ENCODE data around the gene KIF16B.

Gene KIF16B

DNA sequence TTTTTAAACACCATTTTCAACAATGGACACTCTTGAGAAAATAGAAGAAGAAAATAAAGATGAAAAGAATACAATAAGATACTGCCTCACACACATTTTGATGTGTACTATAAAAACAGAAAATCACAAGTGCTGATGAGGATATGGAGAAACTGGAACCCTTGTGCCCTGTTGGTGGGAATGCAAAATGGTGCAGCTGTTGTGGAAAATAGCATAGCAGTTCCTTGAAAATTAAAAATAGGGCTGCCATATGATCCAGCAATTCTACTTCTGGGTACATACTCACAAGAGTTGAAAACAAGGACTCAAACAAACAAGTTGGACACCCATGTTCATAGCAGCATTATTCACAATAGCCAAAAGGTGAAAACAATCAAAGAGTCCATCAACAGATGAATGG is 173.0 kb downstream of the KIF16B start:
- no peak for DNase-seq (ENCODE audit: low read depth)

DNA sequence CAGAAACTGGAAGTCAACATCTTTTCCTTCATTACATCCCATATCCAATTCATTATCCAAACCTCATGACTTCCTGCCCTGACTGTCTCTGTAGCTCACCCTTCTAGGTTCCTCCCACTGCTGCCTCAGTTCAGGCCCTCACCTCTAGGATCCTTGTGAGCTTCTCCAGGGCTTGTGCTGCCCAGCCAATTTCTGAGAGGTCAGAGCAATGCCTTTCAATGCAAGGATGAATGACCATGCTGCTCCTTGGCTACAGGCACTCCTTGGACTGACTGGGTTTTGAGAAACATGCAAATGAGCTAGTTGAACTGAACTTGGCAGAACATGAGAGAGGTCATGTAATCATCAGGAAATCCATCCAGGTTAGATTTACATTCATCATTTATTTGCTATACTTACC is 173.4 kb downstream of the KIF16B start:
- no peak for DNase-seq (ENCODE audit: low read depth)

DNA sequence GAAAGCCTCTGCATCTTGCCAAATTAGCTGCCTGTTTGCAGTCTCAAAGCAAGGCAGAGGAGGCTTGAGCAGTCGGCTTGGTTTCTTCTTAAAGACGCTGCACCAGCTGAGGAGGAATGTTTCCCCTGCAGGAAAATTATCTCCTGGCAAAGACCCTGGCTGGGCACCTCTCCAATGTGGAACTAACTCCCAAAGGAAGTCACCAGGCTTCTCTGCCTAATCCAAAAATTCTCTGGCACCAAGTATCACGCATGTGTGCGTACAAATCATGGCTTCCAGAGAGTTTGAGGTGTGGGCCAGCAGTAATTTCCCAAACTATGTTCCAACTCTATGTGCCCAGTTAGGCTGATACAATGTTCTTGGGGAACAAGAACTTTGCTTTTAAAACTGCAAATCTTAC is 176.2 kb downstream of the KIF16B start:
- no peak for DNase-seq (ENCODE audit: low read depth)

DNA sequence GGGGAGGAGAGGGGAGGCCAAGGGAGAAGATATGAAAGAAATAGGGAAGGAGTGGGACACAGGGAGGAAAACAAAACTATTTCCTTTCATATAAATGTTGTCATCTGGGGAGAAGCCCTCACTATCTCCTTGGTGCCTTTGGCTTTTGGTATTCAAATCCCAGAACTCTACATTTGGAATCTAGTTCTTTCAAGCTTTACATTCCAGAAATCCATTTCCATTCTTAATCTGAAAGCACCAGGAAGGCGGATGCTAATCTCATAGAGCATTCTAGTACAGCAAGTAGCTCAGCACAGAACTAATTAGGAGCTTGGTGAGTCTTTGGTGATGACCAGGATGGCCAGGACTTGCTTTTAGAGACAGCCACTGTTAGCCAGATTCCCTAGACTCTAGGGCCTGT is 177.9 kb downstream of the KIF16B start:
- no peak for DNase-seq (ENCODE audit: low read depth)

DNA sequence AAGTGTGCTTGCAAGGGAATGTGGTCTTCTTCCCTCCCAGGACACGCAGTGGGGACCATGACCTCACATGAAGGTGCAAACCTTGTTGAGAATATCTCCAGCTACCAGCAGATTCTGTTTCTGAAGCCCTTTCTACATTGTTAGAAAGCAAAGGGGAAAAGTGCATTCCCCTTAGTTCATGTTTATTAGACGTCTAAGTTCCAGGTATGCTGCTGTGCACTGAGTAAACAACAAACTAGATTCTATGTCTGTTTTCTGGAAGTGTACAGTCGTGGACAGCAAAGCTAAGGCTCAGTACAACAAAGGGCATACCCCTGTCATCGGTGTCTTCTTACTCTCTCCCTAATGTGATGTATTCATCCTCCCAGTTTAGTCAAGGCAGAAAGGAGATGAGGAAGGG is 178.5 kb downstream of the KIF16B start:
- DNase-seq (ENCODE audit: low read depth) = no peak

DNA sequence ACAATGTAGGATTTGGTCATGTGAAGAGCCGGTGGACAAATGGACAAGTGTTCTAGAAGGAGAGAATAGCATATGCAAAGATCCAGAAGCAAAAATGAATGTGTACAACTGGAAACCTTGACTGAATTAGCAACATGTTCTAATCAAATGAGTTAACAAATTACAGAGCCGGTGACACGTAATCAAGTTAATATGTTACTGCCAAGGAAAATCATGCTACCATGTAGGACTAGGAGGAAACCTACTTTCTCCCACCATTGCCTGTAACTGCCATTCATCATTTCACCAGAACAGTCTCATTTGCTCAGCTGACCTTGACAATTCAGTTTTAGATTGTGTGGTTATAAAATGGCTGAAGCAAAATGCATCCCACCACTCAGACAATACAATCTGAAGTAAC is 179.4 kb downstream of the KIF16B start:
- no peak for DNase-seq (ENCODE audit: low read depth)

DNA sequence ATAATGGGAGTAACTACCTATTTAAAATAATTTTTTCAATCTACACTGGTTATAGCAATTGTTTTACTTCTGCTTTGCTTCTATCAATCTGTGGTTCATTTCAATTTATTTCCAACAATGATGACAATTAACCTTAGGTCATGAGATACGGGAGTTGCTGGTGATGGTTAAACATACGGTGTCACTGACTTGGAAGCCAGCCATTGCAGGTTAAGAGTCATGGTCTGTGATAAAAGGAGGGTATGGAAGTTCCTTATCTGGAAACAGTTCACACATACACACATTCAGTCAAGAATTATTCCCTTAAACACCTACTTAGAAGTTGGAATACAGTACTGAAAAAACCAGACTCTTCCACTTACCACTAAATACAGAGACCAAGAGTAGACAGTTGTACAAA is 180.0 kb downstream of the KIF16B start:
- DNase-seq (ENCODE audit: low read depth) = no peak

DNA sequence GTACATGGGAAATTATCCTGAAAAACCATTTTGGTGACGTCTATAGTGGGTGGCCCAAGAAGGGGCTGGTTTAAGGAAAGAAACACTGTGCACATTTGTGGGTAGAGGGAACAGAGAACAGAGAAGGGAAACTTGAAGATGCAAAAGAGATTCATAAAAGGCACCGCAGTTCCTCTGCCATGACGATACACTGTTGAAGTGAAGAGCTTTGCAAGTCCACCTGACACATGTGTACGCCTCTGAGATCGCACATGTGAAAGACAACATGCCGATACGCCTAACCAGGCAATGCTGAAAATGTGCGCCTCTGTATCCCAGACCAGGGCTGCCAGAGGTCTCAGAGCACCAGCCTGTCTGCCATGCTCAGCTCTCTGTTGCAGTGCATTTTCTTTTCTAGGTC is 180.9 kb downstream of the KIF16B start:
- DNase-seq (ENCODE audit: low read depth) = no peak

DNA sequence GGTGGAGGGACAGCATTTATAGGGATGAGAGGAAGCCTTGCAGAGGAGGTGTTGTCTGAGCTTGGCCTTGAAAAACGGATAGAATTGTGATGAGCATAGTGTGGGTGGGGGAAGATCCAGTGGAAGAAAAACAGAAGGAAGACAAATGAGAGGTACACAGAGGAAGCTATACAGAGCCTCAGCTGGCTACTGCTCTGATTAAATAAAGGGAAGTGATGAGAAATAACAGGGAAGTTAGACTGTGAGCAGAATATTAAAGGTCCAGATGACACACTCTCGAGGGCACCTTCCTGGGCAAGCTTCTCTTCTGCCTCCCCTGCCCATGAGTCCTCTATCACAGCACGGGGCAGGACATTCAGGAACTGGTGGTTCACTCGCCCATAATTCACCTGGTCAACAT is 182.3 kb downstream of the KIF16B start:
- no peak for DNase-seq (ENCODE audit: low read depth)

DNA sequence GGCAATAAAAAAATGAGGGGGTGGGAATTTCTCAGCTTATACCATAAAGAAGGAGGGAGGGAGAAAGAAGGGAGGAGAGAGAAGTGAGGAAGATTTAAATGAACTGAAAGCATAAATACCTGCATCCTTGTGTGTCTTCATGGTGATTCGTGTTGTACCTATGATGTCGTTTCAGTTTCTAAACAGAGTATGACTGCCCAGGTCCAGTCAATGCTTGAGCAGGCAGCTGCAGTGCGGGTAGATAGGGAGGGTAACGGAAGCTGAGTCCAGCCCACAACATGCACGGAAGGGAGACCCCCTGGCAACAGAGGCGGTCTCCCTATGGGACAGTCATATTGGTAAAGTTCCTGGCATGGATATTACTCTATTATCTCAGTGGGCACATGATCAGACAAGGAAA is 184.5 kb downstream of the KIF16B start:
- no peak for DNase-seq (ENCODE audit: low read depth)

DNA sequence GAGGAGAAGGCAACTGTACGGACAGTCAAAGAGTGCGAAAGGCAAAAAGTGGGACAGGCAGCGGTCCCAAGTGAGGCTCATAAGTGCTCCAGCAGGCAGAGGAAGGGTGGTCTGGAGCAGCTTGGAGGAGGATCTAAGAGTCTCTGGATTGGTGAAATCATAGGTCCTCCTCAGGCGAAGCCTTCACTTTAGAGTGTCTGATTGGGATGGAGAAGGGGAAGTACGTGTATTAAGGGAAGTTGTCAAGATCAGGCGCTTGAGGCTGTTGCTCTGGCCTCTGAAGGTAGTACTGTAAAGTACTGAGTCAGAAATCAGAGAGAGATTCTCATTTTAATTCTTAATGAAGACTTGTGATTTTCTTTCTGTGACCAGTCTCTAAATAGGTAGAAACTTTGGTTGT is 185.6 kb downstream of the KIF16B start:
- no peak for DNase-seq (ENCODE audit: low read depth)

DNA sequence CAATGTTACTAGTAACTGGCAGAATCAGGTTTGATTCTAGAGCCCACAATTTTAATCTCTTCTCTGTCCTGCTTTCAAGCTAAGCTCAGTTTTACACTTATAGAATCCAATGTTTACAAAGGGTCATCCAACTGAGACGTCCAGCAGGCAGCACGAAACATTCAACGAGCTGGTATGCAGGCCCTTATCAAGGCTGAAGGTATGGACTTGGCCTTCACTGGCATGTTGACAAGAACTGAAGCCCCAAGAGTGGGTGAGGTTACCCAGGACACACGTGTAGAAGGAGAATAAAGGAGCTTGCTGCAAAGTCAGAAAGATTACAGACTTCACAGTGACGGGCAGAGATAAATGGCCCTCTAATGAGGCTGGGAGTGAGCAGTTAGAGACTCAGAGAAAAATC is 187.4 kb downstream of the KIF16B start:
- no peak for DNase-seq (ENCODE audit: low read depth)

DNA sequence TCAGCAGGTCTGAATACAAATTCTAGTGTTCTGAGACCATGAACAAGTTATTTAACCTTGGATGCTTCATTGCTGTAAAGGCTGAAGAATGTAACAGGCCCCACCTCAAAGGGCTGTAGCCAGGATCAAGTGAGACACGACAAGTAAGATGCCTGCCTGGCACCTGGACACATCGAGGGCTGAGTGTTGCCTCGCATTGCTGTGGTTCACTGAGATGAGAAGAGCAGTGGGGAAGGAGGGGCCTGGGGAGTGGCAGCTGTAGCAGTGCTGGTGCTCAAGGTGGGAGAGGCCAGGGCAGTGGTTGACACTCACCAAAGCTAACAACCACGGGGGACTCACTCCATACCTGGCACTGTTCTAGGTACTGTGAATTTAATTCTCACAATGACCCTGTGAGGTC is 187.8 kb downstream of the KIF16B start:
- no peak for DNase-seq (ENCODE audit: low read depth)

DNA sequence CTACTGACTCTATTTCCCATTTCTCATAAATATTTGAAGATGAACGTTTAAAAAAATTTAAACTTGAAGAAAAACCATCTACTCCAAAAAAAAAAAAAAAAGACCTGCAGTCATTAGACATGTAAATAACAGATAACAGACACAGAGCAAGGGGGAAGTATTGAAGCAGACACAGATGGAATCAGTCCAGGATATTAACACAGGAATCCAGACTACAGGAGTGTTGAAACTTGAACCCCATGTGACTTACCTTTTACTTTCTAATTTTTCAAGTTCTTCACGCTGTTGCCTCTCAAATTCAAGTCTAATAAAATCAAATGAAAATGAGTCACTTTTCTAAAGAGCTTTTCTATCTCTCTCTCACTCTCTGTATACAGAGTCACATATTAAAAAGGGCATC is 191.8 kb downstream of the KIF16B start:
- no peak for DNase-seq (ENCODE audit: low read depth)

DNA sequence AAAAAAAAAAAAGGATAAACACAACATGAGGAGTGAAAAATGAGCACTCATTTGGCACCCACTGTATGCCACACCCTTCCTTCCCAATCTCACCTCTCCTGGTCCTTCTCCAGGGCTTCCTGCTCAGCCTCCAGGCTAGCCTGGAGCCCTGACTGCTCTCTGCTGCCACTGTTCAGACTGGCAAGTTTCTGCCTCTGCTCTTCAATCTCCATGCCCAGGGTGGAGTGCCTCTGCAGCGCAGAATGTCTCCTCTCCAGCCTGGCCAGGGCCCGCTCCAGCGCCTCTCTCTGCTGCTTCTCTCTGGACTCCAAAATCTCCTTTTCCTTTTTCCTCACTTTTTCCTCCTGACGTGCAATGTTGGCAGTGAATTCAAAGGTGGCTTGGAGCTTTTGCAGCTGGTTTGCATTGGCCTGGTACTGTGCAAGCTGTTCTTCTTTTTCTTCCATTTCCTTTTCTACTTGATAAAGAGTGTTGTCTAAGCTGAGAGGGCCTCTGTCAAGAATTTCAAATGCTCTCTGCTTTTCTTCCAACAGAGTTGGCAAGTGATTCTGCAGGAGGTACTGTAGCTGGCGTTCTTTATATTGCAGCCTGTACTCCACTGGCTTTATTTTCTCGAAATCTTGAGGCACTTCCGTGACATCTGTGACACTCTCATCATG is 194.4 kb downstream of the KIF16B start:
- DNase-seq (ENCODE audit: low read depth) = no peak

DNA sequence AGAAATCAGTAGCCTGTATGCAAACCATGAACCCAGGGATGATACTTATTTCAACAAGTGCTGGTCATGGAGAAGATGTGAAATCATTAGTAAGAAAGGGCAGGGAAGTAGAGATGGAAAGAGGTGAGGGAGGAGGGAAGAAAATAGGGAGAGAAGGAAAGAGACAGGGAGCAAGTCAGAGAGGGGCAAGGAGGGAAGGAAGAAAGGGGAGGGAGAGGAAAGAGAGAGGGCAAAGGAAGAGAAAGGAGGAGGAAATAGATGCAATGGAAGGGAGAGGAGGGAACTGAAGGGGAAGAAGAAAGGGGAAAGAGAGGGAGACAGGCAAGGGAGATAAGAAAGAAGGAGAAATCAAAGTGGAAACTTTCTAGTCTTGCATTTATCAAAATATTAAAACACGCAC is 195.1 kb downstream of the KIF16B start:
- no peak for DNase-seq (ENCODE audit: low read depth)

DNA sequence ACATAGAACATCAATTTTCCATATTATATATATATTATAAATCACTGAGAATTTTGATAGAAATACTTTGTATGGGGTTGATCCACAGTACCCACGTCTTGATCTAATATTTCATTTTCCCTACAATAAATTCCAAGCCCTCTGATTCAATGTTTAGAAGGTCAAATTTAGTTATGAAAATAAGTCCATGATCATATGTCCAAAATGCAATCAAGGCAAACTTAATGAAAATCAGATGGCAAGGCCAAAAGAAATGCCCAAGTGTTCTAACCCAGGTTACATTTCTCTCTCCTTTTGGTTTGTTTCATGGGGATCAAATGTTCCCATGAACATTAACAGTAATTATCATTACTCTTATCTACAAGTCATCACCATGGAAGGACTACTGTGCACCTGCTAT is 203.8 kb downstream of the KIF16B start:
- no peak for DNase-seq (ENCODE audit: low read depth)

DNA sequence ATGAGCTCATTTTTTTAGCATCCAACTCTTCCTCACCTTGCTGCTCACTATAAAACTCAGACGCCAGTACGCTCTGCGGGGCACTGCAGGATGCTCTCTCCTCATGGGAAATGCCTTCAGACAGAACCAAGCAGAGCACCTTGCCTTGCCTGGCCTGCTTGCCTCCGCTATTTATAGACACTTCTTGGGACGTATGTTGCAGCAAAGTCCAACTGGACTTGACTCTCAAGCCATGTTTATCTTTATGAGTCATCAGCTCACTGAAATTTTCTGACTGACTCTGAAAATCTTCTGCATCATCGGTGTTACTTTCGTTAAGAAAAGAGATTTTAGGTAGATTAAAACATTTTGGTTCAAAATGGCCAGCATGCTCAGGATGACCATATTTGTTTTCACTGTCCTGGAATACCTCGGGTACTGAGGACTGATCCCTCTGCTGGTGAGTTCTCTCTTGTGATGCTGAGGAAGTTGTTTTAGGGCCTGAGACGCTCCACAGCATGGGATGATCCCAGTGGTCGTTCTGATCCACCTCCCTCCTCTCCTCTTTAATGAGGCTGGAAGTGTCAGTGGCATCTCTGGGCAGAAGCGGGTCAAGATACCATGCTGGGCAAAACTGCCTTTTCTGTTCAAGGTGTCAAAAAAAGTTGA is 204.5 kb downstream of the KIF16B start:
- DNase-seq (ENCODE audit: low read depth) = no peak

DNA sequence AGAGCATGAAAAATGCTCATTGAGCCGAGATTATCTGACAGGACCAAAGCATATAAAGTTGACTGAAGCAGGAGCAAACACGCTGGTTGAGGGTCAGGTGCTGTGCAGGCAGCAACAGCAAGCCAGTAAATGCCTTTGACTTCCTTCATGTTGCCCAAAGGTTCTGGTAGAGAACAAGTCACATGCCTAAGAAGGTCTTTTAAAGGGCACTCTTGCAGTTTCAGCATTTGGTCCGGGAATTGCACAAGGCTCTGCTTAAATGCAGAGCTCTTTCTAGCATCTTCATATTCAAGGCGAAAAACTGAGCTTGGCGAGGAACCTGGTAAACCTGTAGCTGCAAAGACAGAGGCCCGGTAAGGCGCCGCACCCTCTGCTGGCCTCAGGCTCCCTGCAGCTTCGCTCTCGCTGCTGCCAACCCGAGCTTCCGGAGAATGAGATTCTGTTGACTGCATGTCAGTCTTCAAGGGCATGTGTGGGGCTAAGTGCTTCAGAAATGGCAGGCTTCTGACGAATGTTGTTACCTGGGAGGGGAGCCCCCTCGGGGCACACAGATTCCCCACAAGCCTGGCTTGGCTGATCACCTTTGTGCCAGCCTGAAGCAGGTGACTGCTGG is 205.2 kb downstream of the KIF16B start:
- DNase-seq (ENCODE audit: low read depth) = no peak

DNA sequence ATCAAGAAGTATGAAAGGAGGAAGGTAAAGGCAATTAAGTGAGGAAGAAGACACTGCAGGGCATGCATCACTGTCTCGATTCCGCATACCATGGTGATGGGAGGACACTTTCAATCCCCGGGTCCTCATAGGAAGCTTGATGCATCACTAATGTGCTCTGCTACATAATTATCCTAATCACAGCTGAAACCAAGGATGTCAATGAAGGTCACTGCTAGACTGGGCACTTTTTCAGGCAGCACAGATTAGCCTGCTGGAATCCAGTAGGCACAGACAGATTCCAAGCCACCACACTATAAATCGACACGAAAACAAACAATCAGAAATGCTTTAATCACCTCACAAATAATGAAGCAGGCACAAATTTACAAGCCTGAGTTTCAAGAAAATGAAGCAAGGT is 206.7 kb downstream of the KIF16B start:
- no peak for DNase-seq (ENCODE audit: low read depth)

DNA sequence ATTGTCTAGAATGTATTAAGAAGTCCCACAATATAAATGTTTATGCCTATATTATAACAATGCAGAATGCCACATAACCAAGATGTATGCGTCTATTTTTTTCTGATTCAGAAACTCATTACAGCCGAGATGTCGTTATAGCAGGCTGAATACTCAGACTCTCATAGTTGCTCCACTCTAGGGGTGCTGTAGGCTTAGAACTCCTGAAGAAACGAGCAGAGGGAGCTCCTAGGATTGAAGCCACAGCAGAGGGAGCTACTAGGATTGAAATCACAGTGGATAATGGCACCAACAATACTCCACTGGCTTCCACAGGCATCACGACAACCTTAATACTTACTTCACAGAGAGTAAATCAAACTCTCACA is 208.9 kb downstream of the KIF16B start:
- no peak for DNase-seq (ENCODE audit: low read depth)

DNA sequence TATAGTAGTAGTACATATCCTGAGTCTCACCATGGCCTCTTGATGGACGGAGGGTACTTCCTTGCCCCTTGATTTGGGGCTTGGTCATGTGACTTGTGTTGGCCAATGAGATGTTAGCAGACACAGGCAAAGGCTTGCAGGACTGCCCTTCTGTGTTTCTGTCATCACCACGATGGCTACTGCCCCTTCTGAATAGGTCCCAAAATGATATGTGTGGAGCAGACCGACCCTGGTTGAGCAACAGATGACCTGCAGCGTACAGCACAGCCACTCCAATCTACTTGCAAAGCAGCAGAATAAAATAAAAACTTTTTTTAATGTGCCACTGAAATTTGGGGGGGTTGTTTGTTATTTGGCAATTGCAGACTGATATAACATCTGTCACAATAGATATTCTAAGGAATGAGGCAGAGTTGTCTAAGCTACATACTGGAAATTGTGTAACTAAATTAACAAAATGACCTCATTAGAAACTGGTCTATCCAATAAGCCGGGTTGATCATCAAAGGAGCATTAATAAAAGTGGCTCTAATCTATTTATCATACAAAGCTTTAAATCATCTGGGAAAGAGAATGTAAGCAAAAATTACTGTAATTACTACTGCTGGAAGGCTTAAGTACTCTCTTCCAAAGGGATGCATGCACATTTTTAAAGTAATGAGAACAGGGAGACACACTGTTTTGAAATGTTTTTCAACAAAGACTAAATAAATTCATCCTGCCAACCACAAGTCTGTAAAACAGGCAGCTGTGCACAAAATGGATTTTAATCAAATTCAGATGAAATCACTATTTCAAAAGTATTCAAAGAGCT is 209.5 kb downstream of the KIF16B start:
- no peak for DNase-seq (ENCODE audit: low read depth)

DNA sequence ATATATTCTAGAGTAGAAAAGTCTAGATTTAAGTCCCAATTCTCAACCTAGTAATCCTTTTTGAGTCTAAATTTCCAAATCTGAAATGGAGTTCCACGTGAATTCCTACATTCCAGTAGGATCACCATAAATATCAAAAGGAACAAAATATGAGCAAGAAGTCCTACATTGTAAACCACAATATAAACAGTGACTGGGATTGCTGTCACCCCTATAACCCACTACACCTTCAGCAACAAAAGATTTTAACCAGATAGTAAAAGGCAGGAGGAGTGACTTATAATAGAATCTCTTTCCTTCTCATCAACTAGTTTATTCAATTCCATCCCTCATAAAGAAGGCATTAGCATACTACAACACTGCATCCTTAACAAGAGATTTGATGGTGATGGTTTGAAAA is 210.6 kb downstream of the KIF16B start:
- no peak for DNase-seq (ENCODE audit: low read depth)
